Renal cortex interstitium (tissue), 11 donors: ENCODE data around the gene FOXA3. TPM values are rescaled to one million over a fixed set of nuclear protein-coding genes. Genes with fewer than 3 reads are reported as not detected.
"Not testable (repeated sequence)": the region's sequence is repeated elsewhere in the genome, so short reads cannot be mapped to it uniquely, and the experiment has no call there.

Experiments used
- DNase-seq, 11 donors: peaks; one replicate each; pipeline ENCODE4 v3.0.0-alpha.2; 2013; ENCODE audit warnings: low read depth in 9 of 11, low spot score in 4 of 11; ENCODE audit errors: extremely low read depth in 1 of 11
- polyA plus RNA-seq, 3 donors: library from polyadenylated mRNA; unstranded; fragments of 120-200 nt; gene quantifications; one replicate each; pipeline ENCODE4 v1.2.1, GENCODE V29; 2013; ENCODE audit not compliant: insufficient read length in 3 of 3

The FOXA3 gene
- polyA plus RNA-seq, 3 donors: 0.12 to 0.79 (median 0.22) TPM

GRCh38 chr19:45865269-45865948, 1.3 kb downstream of the FOXA3 start:
- no peak for DNase-seq

GRCh38 chr19:45866400-45867176, 2.5 kb downstream of the FOXA3 start:
- no peak for DNase-seq

- not testable (repeated sequence) for DNase-seq
These were observed 3.1 kb downstream of the FOXA3 start for GRCh38 chr19:45867241-45867640.

GRCh38 chr19:45870798-45871197, 6.7 kb downstream of the FOXA3 start:
- no peak for DNase-seq

GRCh38 chr19:45872095-45872919, 8.2 kb downstream of the FOXA3 start:
- DNase-seq: no peak

- no peak for DNase-seq
These were observed 9.2 kb downstream of the FOXA3 start for GRCh38 chr19:45873219-45873772.

GRCh38 chr19:45874620-45874966, 10.5 kb downstream of the FOXA3 start:
- DNase-seq: no peak

- DNase-seq: no peak
These were observed 12.0 kb downstream of the FOXA3 start for GRCh38 chr19:45876161-45876410.

GRCh38 chr19:45876411-45877197, 12.5 kb downstream of the FOXA3 start:
- peak in 1 of 11 donors; percentile 43 for DNase-seq

GRCh38 chr19:45878043-45878794, 14.1 kb downstream of the FOXA3 start:
- no peak for DNase-seq

- no peak for DNase-seq
These were observed 14.9 kb downstream of the FOXA3 start for GRCh38 chr19:45879055-45879454.

GRCh38 chr19:45879971-45880370, 15.8 kb downstream of the FOXA3 start:
- DNase-seq: no peak

GRCh38 chr19:45881082-45881908, 17.2 kb downstream of the FOXA3 start:
- no peak for DNase-seq

GRCh38 chr19:45881909-45882528, 17.9 kb downstream of the FOXA3 start:
- DNase-seq: no peak

GRCh38 chr19:45882652-45883585, 18.8 kb downstream of the FOXA3 start:
- peak in 4 of 11 donors; percentile 73 to 81 (median 74) for DNase-seq

- no peak for DNase-seq
These were observed 19.4 kb downstream of the FOXA3 start for GRCh38 chr19:45883586-45883880.
